Transverse colon (tissue), 4 donors: Measurements from ENCODE around the gene AKR1C8. TPM values are rescaled to one million over a fixed set of nuclear protein-coding genes. Genes with fewer than 3 reads are reported as not detected.

Experiments
- DNase-seq: peaks from one replicate; pipeline ENCODE4 v3.0.0-alpha.2; 2019
- H3K27ac ChIP-seq, 4 donors: fragments of 200-600 bp; sonication (generic); 2 replicates each; pipeline ENCODE4 v1.5.1; 2016 to 2018; ENCODE audit warnings: inconsistent platforms in 4 of 4
- H3K27me3 ChIP-seq: fragments of 200-600 bp; sonication (generic); 2 replicates; pipeline ENCODE4 v1.5.1; 2017; ENCODE audit warnings: inconsistent platforms
- H3K36me3 ChIP-seq, 4 donors: fragments of 200-600 bp; sonication (generic); 2 replicates each; pipeline ENCODE4 v1.5.1; 2017 to 2019; ENCODE audit warnings: inconsistent platforms in 4 of 4
- H3K4me1 ChIP-seq, 4 donors: fragments of 200-600 bp; sonication (generic); 2 replicates each; pipeline ENCODE4 v1.5.1; 2017 to 2020; ENCODE audit warnings: inconsistent platforms in 4 of 4
- H3K4me3 ChIP-seq, 4 donors: fragments of 200-600 bp; sonication (generic); 1 replicate in 1 of 4; 2 replicates in 3 of 4; pipeline versions ENCODE4 v1.5.1 to v1.6.1; 2017 to 2019; ENCODE audit warnings: inconsistent platforms in 4 of 4
- H3K9me3 ChIP-seq, 2 donors: fragments of 200-600 bp; sonication (generic); 2 replicates each; pipeline ENCODE4 v1.5.1; 2017 to 2019; ENCODE audit warnings: inconsistent platforms in 2 of 2
- CTCF ChIP-seq, 5 experiments: fragments of 200-600 bp in 3 of 5; fragments of 450-650 bp in 2 of 5; sonication (generic) in 3 of 5; IDR thresholded peaks; 1 replicate in 2 of 5; 2 replicates in 3 of 5; pipeline ENCODE4 v1.5.1; 2016 to 2017; ENCODE audit warnings: antibody characterized with exemption in 5 of 5, inconsistent platforms in 3 of 5, mild to moderate bottlenecking in 2 of 5, moderate library complexity in 1 of 5
- EP300 ChIP-seq: sonication (generic); formaldehyde crosslinking; IDR thresholded peaks from one replicate; pipeline ENCODE4 v1.6.1; 2017; ENCODE audit warnings: antibody characterized with exemption, low read depth
- POLR2A ChIP-seq: fragments of 450-650 bp; IDR thresholded peaks from one replicate; pipeline ENCODE4 v1.6.1; 2016; ENCODE audit warnings: antibody characterized with exemption, mild to moderate bottlenecking, moderate library complexity
- POLR2AphosphoS5 ChIP-seq, 3 donors: sonication (generic); formaldehyde crosslinking; IDR thresholded peaks; one replicate each; pipeline ENCODE4 v1.6.1; 2016; ENCODE audit warnings: antibody characterized with exemption in 3 of 3
- WGBS, 2 donors: methylation state at CpG; one replicate each; pipeline ENCODE4 v1.1.5; 2018; ENCODE audit warnings: low coverage in 1 of 2; 5-methylcytosine and 5-hydroxymethylcytosine counted together
- in situ Hi-C, 4 donors: fragments of 200-750 bp; cut with MboI; loops; one replicate each; pipeline versions ENCODE4 v1.15.0 to v1.15.1; 2017; ENCODE audit warnings: low sequenced_read_pairs in 3 of 4, low pct_ligation_motif_present in 1 of 4, low pct_unique_long_range_greater_than_20kb in 1 of 4
- intact Hi-C: fragments of 100-400 bp; cut with DNase I; formaldehyde crosslinking; loops from one replicate; pipeline ENCODE4 v1.15.1; 2023; ENCODE audit warnings: low total_unique reads
- total RNA-seq, 4 donors: library from RNA; depleted of rRNA; stranded (reverse); fragments of >200 nt; gene quantifications; one replicate each; pipeline ENCODE4 v1.1.0, GENCODE V29; 2016

The AKR1C8 gene
- total RNA-seq, 4 donors from 2014 or later = 1.4 TPM; not detected in 3

- Histone ChIP-seq H3K9me3 (peaks cover 0 to 5% of the 10 kb centered on the region in 2 donors), H3K4me1 (no peaks in the 10 kb centered on the region), H3K36me3 (no peaks in the 10 kb centered on the region), H3K27ac (no peak overlapping the region), H3K4me3 (no peak overlapping the region), H3K27me3 (no peaks in the 10 kb centered on the region)
- in situ Hi-C loops = no loop called here
- WGBS, 2 donors = 55 to 62% methylated on average over 6 of the region's 6 CpGs
- no peak for DNase-seq
- intact Hi-C loops = no loop called here
- TF ChIP-seq POLR2A (no peak), CTCF (IDR thresholded peaks at IDR 0.05) (no peak), EP300 (no peak), POLR2AphosphoS5 (IDR thresholded peaks at IDR 0.05) (no peak)
Observed at GRCh38 chr10:5206799-5207198, 21.8 kb upstream of the AKR1C8 start.

GRCh38 chr10:5199398-5199797 is 14.4 kb upstream of the AKR1C8 start:
- no peak for DNase-seq
- H3K4me3 ChIP-seq = no peak overlapping the region
- WGBS, 2 donors = 65 to 91% methylated on average over 4 to 8 of the region's 8 CpGs
- no peaks in the 10 kb centered on the region for H3K27me3 ChIP-seq
- H3K4me1 ChIP-seq = no peaks in the 10 kb centered on the region
- in situ Hi-C loops (no loop called here), intact Hi-C loops (no loop called here)
- H3K27ac ChIP-seq = no peak overlapping the region
- TF ChIP-seq EP300 = no peak
- no peak for TF ChIP-seq CTCF (IDR thresholded peaks at IDR 0.05)
- no peak for TF ChIP-seq POLR2AphosphoS5 (IDR thresholded peaks at IDR 0.05)
- TF ChIP-seq POLR2A = no peak
- peaks cover 0 to 10% of the 10 kb centered on the region in 2 donors for H3K9me3 ChIP-seq
- no peaks in the 10 kb centered on the region for H3K36me3 ChIP-seq

GRCh38 chr10:5198386-5198785 is 13.4 kb upstream of the AKR1C8 start:
- TF ChIP-seq EP300 (no peak), POLR2A (no peak), POLR2AphosphoS5 (IDR thresholded peaks at IDR 0.05) (no peak), CTCF (IDR thresholded peaks at IDR 0.05) (no peak)
- no peaks in the 10 kb centered on the region for H3K27me3 ChIP-seq
- no peaks in the 10 kb centered on the region for H3K36me3 ChIP-seq
- intact Hi-C loops (no loop called here), in situ Hi-C loops (no loop called here)
- WGBS, 2 donors = 83 to 85% methylated on average over 2 to 3 of the region's 3 CpGs
- no peaks in the 10 kb centered on the region for H3K4me1 ChIP-seq
- H3K27ac ChIP-seq = no peak overlapping the region
- no peak overlapping the region for H3K4me3 ChIP-seq
- DNase-seq = no peak
- H3K9me3 ChIP-seq = peaks cover 0 to 10% of the 10 kb centered on the region in 2 donors

GRCh38 chr10:5196702-5197113 is 11.8 kb upstream of the AKR1C8 start, which contains the start of gene AKR1C4:
Gene AKR1C4 (plus strand): TSS chr10:5196837. CDS start chr10:5196868, 31 bp downstream.
- Histone ChIP-seq H3K4me3 (no peak within 1 kb of the TSS), H3K27me3 (no peaks in the 10 kb centered on the region), H3K9me3 (peaks cover 0 to 4% of the 10 kb centered on the region in 2 donors), H3K27ac (no peak within 1 kb of the TSS), H3K36me3 (no peaks in the 10 kb centered on the region), H3K4me1 (no peaks in the 10 kb centered on the region)
- WGBS, 2 donors = 60% methylated on average over 4 of the region's 4 CpGs
- intact Hi-C loops (no loop called here), in situ Hi-C loops (no loop called here)
- no peak for TF ChIP-seq CTCF (IDR thresholded peaks at IDR 0.05)
- no peak for TF ChIP-seq POLR2AphosphoS5 (IDR thresholded peaks at IDR 0.05)
- no peak for TF ChIP-seq POLR2A
- no peak for TF ChIP-seq EP300
- no peak for DNase-seq
